HepG2 (cell line): Measurements from ENCODE around the gene PACC1. TPM values are rescaled to one million over a fixed set of nuclear protein-coding genes. Genes with fewer than 3 reads are reported as not detected.

ENCODE experiments used
- ARNT2 ChIP-seq: sonication (generic); formaldehyde crosslinking; IDR thresholded peaks from 2 replicates; pipeline ENCODE4 v1.8.0; 2022; ENCODE audit warnings: mild to moderate bottlenecking, low read depth, missing genetic modification reagents, moderate library complexity
- ARNTL ChIP-seq: sonication (generic); formaldehyde crosslinking; IDR thresholded peaks from 2 replicates; pipeline ENCODE4 v1.4.0; 2020; ENCODE audit warnings: mild to moderate bottlenecking, missing genetic modification reagents
- ASH2L ChIP-seq: fragments of 300-600, 200-600 bp; sonication (generic); IDR thresholded peaks from 2 replicates; pipeline ENCODE4 v1.7.0; 2017; ENCODE audit warnings: low read depth, mild to moderate bottlenecking, moderate library complexity, mixed read lengths, low read length; ENCODE audit not compliant: insufficient read length
- ATF7-NPFF ChIP-seq: sonication (generic); formaldehyde crosslinking; IDR thresholded peaks from 2 replicates; pipeline ENCODE4 v1.8.1; 2023; ENCODE audit warnings: mild to moderate bottlenecking, low read depth, missing genetic modification reagents, moderate library complexity
- ATRX ChIP-seq: sonication (generic); formaldehyde crosslinking; IDR thresholded peaks from 2 replicates; pipeline ENCODE4 v1.4.0; 2020; ENCODE audit warnings: missing genetic modification reagents, borderline replicate concordance
- CENPX ChIP-seq: sonication (generic); formaldehyde crosslinking; IDR thresholded peaks from 2 replicates; pipeline ENCODE4 v1.9.0; 2021; ENCODE audit warnings: mild to moderate bottlenecking, missing genetic modification reagents, moderate library complexity
- CREB3 ChIP-seq: sonication (generic); formaldehyde crosslinking; IDR thresholded peaks from 2 replicates; pipeline ENCODE4 v1.5.0; 2020; ENCODE audit warnings: missing genetic modification reagents
- DRAP1 ChIP-seq: IDR thresholded peaks from 2 replicates; pipeline ENCODE4 v1.6.1; 2016; ENCODE audit warnings: missing genetic modification reagents, missing compliant biosample characterization
- HDAC2 ChIP-seq: sonication (generic); formaldehyde crosslinking; IDR thresholded peaks from 2 replicates; pipeline ENCODE4 v1.4.0; 2020; ENCODE audit warnings: missing genetic modification reagents
- HIC2 ChIP-seq: sonication (generic); formaldehyde crosslinking; IDR thresholded peaks from 2 replicates; pipeline ENCODE4 v1.9.0; 2022; ENCODE audit warnings: low read depth, missing genetic modification reagents
- HMG20A ChIP-seq: IDR thresholded peaks from 2 replicates; pipeline ENCODE4 v1.6.1; 2016; ENCODE audit warnings: borderline replicate concordance
- KMT2B ChIP-seq: IDR thresholded peaks from 2 replicates; pipeline ENCODE4 v1.6.1; 2016; ENCODE audit warnings: missing genetic modification reagents, missing compliant biosample characterization
- MEF2D ChIP-seq: sonication (generic); formaldehyde crosslinking; IDR thresholded peaks from 2 replicates; pipeline ENCODE4 v1.5.1; 2020; ENCODE audit warnings: mild to moderate bottlenecking, missing genetic modification reagents
- NFRKB ChIP-seq: fragments of 450-650 bp; IDR thresholded peaks from 2 replicates; pipeline ENCODE4 v1.6.1; 2017
- PHF5A ChIP-seq: IDR thresholded peaks from one replicate; pipeline ENCODE4 v1.6.1; 2018; ENCODE audit warnings: low read depth, missing genetic modification reagents; ENCODE audit not compliant: unreplicated experiment
- SP5 ChIP-seq: IDR thresholded peaks from 2 replicates; pipeline ENCODE4 v1.6.1; 2016; ENCODE audit warnings: low read depth, borderline replicate concordance
- TAF1 ChIP-seq: sonication (generic); formaldehyde crosslinking; IDR thresholded peaks from 2 replicates; pipeline ENCODE4 v1.4.0; 2020; ENCODE audit warnings: missing genetic modification reagents
- ZFP41 ChIP-seq: sonication (generic); formaldehyde crosslinking; IDR thresholded peaks from 2 replicates; pipeline ENCODE4 v1.4.0; 2020; ENCODE audit warnings: mild to moderate bottlenecking, missing genetic modification reagents, borderline replicate concordance
- ZNF431 ChIP-seq: sonication (generic); formaldehyde crosslinking; IDR thresholded peaks from 2 replicates; pipeline ENCODE4 v1.9.0; 2022; ENCODE audit warnings: missing genetic modification reagents, low read depth, mild to moderate bottlenecking, borderline replicate concordance
- ZNF772 ChIP-seq: sonication (generic); formaldehyde crosslinking; IDR thresholded peaks from 2 replicates; pipeline ENCODE4 v1.5.0; 2020; ENCODE audit warnings: mild to moderate bottlenecking, missing genetic modification reagents
- ZNF777 ChIP-seq: sonication (generic); formaldehyde crosslinking; IDR thresholded peaks from 2 replicates; pipeline ENCODE4 v1.4.0; 2020; ENCODE audit warnings: missing genetic modification reagents
- ZSCAN25 ChIP-seq: sonication (generic); formaldehyde crosslinking; IDR thresholded peaks from 2 replicates; pipeline ENCODE4 v1.8.0; 2022; ENCODE audit warnings: mild to moderate bottlenecking, missing genetic modification reagents
- polyA plus RNA-seq, 8 experiments: library from polyadenylated mRNA; depleted of rRNA in 3 of 8; stranded (reverse) in 7 of 8; unstranded in 1 of 8; fragments of >200 nt; fragmentation: Illumina TruSeq in 4 of 8; extraction: Trizol in 4 of 8; gene quantifications; 2 replicates each; pipeline versions ENCODE4 v1.2.1 to v1.2.3, GENCODE V29; 2011 to 2016; ENCODE audit warnings: low read depth in 4 of 8, missing spikeins in 1 of 8, mixed read lengths in 1 of 8; ENCODE audit not compliant: insufficient read depth in 1 of 8
- total RNA-seq, 5 experiments: library from RNA; depleted of rRNA; stranded (reverse); fragments of >200 nt; fragmentation: Illumina TruSeq; extraction: Trizol; gene quantifications; 2 replicates each; pipeline ENCODE4 v1.2.3, GENCODE V29; 2016; ENCODE audit warnings: low read depth in 1 of 5
- TF ChIP-seq, protein P1 (sequence below): sonication (generic); formaldehyde crosslinking; IDR thresholded peaks from 2 replicates; pipeline ENCODE4 v1.4.0; 2020; ENCODE audit warnings: missing genetic modification reagents
- TF ChIP-seq, protein P2 (sequence below): sonication (generic); formaldehyde crosslinking; IDR thresholded peaks from 2 replicates; pipeline ENCODE4 v1.4.0; 2020; ENCODE audit warnings: missing genetic modification reagents, mild to moderate bottlenecking, borderline replicate concordance

PACC1 gene
- total and polyA plus RNA-seq, 2 of the 13 experiments (the other 11 are each of a cell fraction or from before 2014, with no cell fraction given) = 9.4 to 10.7 TPM

DNA sequence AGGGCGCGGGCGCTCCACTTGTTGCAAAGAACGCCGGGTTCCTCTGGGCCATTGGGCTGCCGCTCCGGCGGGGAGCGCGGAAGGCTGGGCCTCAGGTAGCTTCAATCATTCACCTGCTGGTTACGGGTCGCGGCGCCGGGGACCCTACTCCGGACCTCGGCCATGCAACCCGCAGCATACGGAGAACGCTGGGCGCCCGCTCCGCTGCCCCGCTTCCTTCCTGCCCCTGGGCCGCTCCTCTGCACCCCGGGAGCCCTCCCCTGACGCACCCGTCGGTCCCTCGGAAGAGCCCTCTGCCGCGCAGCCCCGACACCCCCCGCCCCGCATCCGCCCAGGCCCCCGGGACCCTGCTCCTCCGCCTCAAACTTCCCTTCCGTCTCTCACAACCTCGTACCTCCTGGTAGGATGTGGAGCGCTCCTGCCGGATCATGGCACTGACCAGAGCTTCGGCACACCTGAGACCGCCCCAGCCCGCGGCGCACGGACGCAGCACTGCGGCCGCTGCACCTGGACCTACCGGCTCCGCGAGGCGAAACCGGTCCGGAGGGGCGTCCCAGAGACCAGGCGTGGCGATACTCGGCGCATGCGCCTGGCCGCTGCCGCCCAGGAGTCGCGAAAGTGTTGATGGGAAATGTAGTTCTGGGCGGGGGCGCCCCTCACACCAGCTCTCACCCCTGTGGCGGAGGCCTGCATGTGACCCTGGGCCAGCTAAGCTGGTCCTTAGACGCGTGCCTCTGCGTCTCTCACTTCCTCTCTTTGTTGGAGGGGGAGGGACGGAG, at the start of gene PACC1 (continued):
- TF ChIP-seq MEF2D = peak; percentile 68; the same call in 1 of the 2 replicates
- peak; percentile 64; the same call in 1 of the 2 replicates for TF ChIP-seq ARNTL (CRISPR knock-in tag)
- no peak for TF ChIP-seq ATRX (CRISPR knock-in tag)
- no peak for TF ChIP-seq ZFP41 (CRISPR knock-in tag)
- peak; percentile 48; the same call in 1 of the 2 replicates for TF ChIP-seq DRAP1 (CRISPR knock-in tag)
- peak; percentile 41; the same call in 1 of the 2 replicates for TF ChIP-seq ATF7-NPFF (CRISPR knock-in tag)
- TF ChIP-seq, protein P1, sequence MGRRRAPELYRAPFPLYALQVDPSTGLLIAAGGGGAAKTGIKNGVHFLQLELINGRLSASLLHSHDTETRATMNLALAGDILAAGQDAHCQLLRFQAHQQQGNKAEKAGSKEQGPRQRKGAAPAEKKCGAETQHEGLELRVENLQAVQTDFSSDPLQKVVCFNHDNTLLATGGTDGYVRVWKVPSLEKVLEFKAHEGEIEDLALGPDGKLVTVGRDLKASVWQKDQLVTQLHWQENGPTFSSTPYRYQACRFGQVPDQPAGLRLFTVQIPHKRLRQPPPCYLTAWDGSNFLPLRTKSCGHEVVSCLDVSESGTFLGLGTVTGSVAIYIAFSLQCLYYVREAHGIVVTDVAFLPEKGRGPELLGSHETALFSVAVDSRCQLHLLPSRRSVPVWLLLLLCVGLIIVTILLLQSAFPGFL (CRISPR knock-in tag) = no peak
- no peak for TF ChIP-seq HMG20A (CRISPR knock-in tag)
- no peak for TF ChIP-seq CREB3 (CRISPR knock-in tag)
- no peak; the same call in 1 of the 2 replicates for TF ChIP-seq ZNF772 (CRISPR knock-in tag)
- no peak for TF ChIP-seq PHF5A
- TF ChIP-seq ZNF431 (CRISPR knock-in tag) = no peak
- peak; percentile 65 for TF ChIP-seq KMT2B
- peak; percentile 19; the same call in 1 of the 2 replicates for TF ChIP-seq SP5 (CRISPR knock-in tag)
- peak; percentile 57; the same call in 1 of the 2 replicates for TF ChIP-seq HIC2 (CRISPR knock-in tag)
- TF ChIP-seq, protein P2, sequence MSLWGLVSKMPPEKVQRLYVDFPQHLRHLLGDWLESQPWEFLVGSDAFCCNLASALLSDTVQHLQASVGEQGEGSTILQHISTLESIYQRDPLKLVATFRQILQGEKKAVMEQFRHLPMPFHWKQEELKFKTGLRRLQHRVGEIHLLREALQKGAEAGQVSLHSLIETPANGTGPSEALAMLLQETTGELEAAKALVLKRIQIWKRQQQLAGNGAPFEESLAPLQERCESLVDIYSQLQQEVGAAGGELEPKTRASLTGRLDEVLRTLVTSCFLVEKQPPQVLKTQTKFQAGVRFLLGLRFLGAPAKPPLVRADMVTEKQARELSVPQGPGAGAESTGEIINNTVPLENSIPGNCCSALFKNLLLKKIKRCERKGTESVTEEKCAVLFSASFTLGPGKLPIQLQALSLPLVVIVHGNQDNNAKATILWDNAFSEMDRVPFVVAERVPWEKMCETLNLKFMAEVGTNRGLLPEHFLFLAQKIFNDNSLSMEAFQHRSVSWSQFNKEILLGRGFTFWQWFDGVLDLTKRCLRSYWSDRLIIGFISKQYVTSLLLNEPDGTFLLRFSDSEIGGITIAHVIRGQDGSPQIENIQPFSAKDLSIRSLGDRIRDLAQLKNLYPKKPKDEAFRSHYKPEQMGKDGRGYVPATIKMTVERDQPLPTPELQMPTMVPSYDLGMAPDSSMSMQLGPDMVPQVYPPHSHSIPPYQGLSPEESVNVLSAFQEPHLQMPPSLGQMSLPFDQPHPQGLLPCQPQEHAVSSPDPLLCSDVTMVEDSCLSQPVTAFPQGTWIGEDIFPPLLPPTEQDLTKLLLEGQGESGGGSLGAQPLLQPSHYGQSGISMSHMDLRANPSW = no peak
- TF ChIP-seq HDAC2 (CRISPR knock-in tag) = peak; percentile 59; the same call in 1 of the 2 replicates
- TF ChIP-seq ASH2L = peak; percentile 53
- peak; percentile 73 for TF ChIP-seq TAF1 (CRISPR knock-in tag)
- no peak for TF ChIP-seq ZSCAN25 (CRISPR knock-in tag)
- TF ChIP-seq ZNF777 (CRISPR knock-in tag) = peak; percentile 74; the same call in 1 of the 2 replicates
- no peak for TF ChIP-seq NFRKB
- no peak for TF ChIP-seq CENPX (CRISPR knock-in tag)
- peak; percentile 56 for TF ChIP-seq ARNT2 (CRISPR knock-in tag)
